IMR-90 (cell line): ENCODE measurements around the gene FRMD5. TPM values are rescaled to one million over a fixed set of nuclear protein-coding genes. Genes with fewer than 3 reads are reported as not detected.

Source experiments
- ATAC-seq: fragments of 200-7000 bp; cut with Tn5 transposase; 2 replicates; pipeline ENCODE4 v1.9.1; 2020; ENCODE audit warnings: low read depth, mild to moderate bottlenecking, moderate library complexity
- BruUV-seq: library from RNA; stranded (reverse); fragments of 400-500 nt; replicated peaks from 2 replicates; lab custom pipeline; 2021; lab: Mats Ljungman, UMichigan
- CTCF ChIA-PET: fragments of 300-600 bp; formaldehyde crosslinking; extraction: SDS; loops from one replicate; lab custom pipeline; 2021; ENCODE audit warnings: antibody characterized with exemption; lab: Yijun Ruan, JAX
- POLR2A ChIA-PET: fragments of 300-600 bp; sonication (Branson Sonifier 250); formaldehyde crosslinking; loops from one replicate; lab custom pipeline; 2022; ENCODE audit warnings: antibody characterized with exemption; ENCODE audit not compliant: unreplicated experiment; lab: Charles Lee
- DNase-seq: peaks from one replicate; pipeline ENCODE4 v3.0.0; 2013
- H2AFZ ChIP-seq: replicated peaks from 2 replicates; pipeline ENCODE3; 2013; ENCODE audit warnings: low read length, mild to moderate bottlenecking; ENCODE audit not compliant: poor library complexity
- H2AK5ac ChIP-seq: 2 replicates; pipeline ENCODE4 v1.6.1; 2013; ENCODE audit warnings: low read depth, low read length, inconsistent platforms
- H2AK9ac ChIP-seq: replicated peaks from 2 replicates; pipeline ENCODE3; 2013; ENCODE audit warnings: mild to moderate bottlenecking, low read depth, low read length, moderate library complexity; ENCODE audit not compliant: poor library complexity
- H2BK120ac ChIP-seq: 2 replicates; pipeline ENCODE4 v1.6.1; 2013; ENCODE audit warnings: low read depth, low read length, inconsistent platforms
- H2BK15ac ChIP-seq: 3 replicates; pipeline ENCODE4 v1.6.1; 2013; ENCODE audit warnings: low read depth, low read length, inconsistent platforms
- H2BK20ac ChIP-seq: 2 replicates; pipeline ENCODE4 v1.6.1; 2013; ENCODE audit warnings: low read depth, mild to moderate bottlenecking, inconsistent platforms, low read length, moderate library complexity
- H2BK5ac ChIP-seq: 2 replicates; pipeline ENCODE4 v1.6.1; 2013; ENCODE audit warnings: mild to moderate bottlenecking, low read depth, low read length, inconsistent platforms; ENCODE audit not compliant: poor library complexity, severe bottlenecking
- H3K14ac ChIP-seq: replicated peaks from 2 replicates; pipeline ENCODE4 v1.6.1; 2013; ENCODE audit warnings: low read depth, low read length, inconsistent platforms
- H3K18ac ChIP-seq: 2 replicates; pipeline ENCODE4 v1.6.1; 2013; ENCODE audit warnings: low read depth, low read length, control low read depth
- H3K23ac ChIP-seq: 2 replicates; pipeline ENCODE4 v1.6.1; 2013; ENCODE audit warnings: low read depth, low read length, inconsistent platforms
- H3K27ac ChIP-seq: 2 replicates; pipeline ENCODE4 v1.5.1; 2013; ENCODE audit warnings: mild to moderate bottlenecking, control low read depth, low read length; ENCODE audit not compliant: insufficient read depth
- H3K27me3 ChIP-seq: 2 replicates; pipeline ENCODE4 v1.6.1; 2013; ENCODE audit warnings: low read length; ENCODE audit not compliant: control insufficient read depth, insufficient read depth
- H3K36me3 ChIP-seq: 2 replicates; pipeline ENCODE4 v1.6.1; 2013; ENCODE audit warnings: low read length, mixed read lengths; ENCODE audit not compliant: control insufficient read depth, insufficient read depth
- H3K4ac ChIP-seq: 2 replicates; pipeline ENCODE4 v1.6.1; 2013; ENCODE audit warnings: low read depth, low read length, inconsistent platforms
- H3K4me1 ChIP-seq: 2 replicates; pipeline ENCODE4 v1.6.1; 2013; ENCODE audit warnings: low read length, mixed read lengths; ENCODE audit not compliant: control insufficient read depth, insufficient read depth
- H3K4me2 ChIP-seq: 2 replicates; pipeline ENCODE4 v1.6.1; 2013; ENCODE audit warnings: low read depth, mild to moderate bottlenecking, control low read depth, low read length, moderate library complexity
- H3K4me3 ChIP-seq: 2 replicates; pipeline ENCODE4 v1.5.1; 2013; ENCODE audit warnings: low read depth, mild to moderate bottlenecking, control low read depth, low read length, moderate library complexity; ENCODE audit not compliant: insufficient read depth
- H3K56ac ChIP-seq: 2 replicates; pipeline ENCODE4 v1.6.1; 2013; ENCODE audit warnings: low read length, inconsistent platforms; ENCODE audit not compliant: insufficient read depth; ENCODE audit errors: extremely low read depth
- H3K79me1 ChIP-seq, 2 experiments: 2 replicates each; pipeline ENCODE4 v1.6.1; 2013; ENCODE audit warnings: low read length in 2 of 2, inconsistent platforms in 1 of 2, low read depth in 1 of 2
- H3K9ac ChIP-seq: 2 replicates; pipeline ENCODE4 v1.6.1; 2013; ENCODE audit warnings: low read depth, low read length, control low read depth
- H3K9me1 ChIP-seq: 2 replicates; pipeline ENCODE4 v1.6.1; 2013; ENCODE audit warnings: low read length, inconsistent platforms; ENCODE audit not compliant: insufficient read depth
- H3K9me3 ChIP-seq: 2 replicates; pipeline ENCODE4 v1.6.1; 2013; ENCODE audit warnings: low read length; ENCODE audit not compliant: control insufficient read depth, insufficient read depth
- H4K20me1 ChIP-seq: 2 replicates; pipeline ENCODE4 v1.6.1; 2013; ENCODE audit warnings: low read length, inconsistent platforms; ENCODE audit not compliant: insufficient read depth
- H4K5ac ChIP-seq: 2 replicates; pipeline ENCODE4 v1.6.1; 2013; ENCODE audit warnings: mild to moderate bottlenecking, low read depth, low read length, control low read depth
- H4K8ac ChIP-seq, 2 experiments: 2 replicates each; pipeline ENCODE4 v1.6.1; 2013; ENCODE audit warnings: low read depth in 2 of 2, low read length in 2 of 2, control low read depth in 1 of 2, inconsistent platforms in 1 of 2
- H4K91ac ChIP-seq: 2 replicates; pipeline ENCODE4 v1.6.1; 2013; ENCODE audit warnings: low read depth, low read length, inconsistent platforms; ENCODE audit not compliant: insufficient read depth
- BHLHE40 ChIP-seq: fragments of 150-350 bp; IDR thresholded peaks from 2 replicates; pipeline ENCODE4 v1.6.1; 2016; ENCODE audit warnings: mild to moderate bottlenecking, low read depth, low read length
- CHD1 ChIP-seq: IDR thresholded peaks from 2 replicates; pipeline ENCODE4 v1.6.1; 2012; ENCODE audit warnings: low read depth, low read length, improper control_type of control experiment
- FOS ChIP-seq: fragments of 150-350 bp; IDR thresholded peaks from 2 replicates; pipeline ENCODE4 v1.6.1; 2016; ENCODE audit warnings: low read depth, low read length
- MAZ ChIP-seq: IDR thresholded peaks from 2 replicates; pipeline ENCODE4 v1.6.1; 2012; ENCODE audit warnings: low read depth, mild to moderate bottlenecking, low read length, improper control_type of control experiment, moderate library complexity, borderline replicate concordance
- POLR2A ChIP-seq: IDR thresholded peaks from 2 replicates; pipeline ENCODE4 v1.6.1; 2012; ENCODE audit warnings: mild to moderate bottlenecking, low read depth, low read length
- RCOR1 ChIP-seq: IDR thresholded peaks from 2 replicates; pipeline ENCODE4 v1.6.1; 2012; ENCODE audit warnings: mild to moderate bottlenecking, low read length, improper control_type of control experiment; ENCODE audit not compliant: insufficient replicate concordance
- RFX5 ChIP-seq: IDR thresholded peaks from 2 replicates; pipeline ENCODE4 v1.8.0; 2012; ENCODE audit warnings: low read depth, mild to moderate bottlenecking, low read length, moderate library complexity
- SMC3 ChIP-seq: fragments of 150-350 bp; IDR thresholded peaks from 2 replicates; pipeline ENCODE4 v1.6.1; 2016; ENCODE audit warnings: low read depth, mild to moderate bottlenecking, antibody characterized with exemption, low read length, moderate library complexity
- dilution Hi-C: fragments of 300-500 bp; cut with HindIII; formaldehyde crosslinking; loops from one replicate; pipeline ENCODE4 v1.14.3; 2018; ENCODE audit warnings: low sequenced_read_pairs; ENCODE audit not compliant: unreplicated experiment
- in situ Hi-C: fragments of 300-500 bp; cut with MboI; formaldehyde crosslinking; loops from 3 replicates; pipeline ENCODE4 v1.14.3; 2019; ENCODE audit warnings: low sequenced_read_pairs, inconsistent platforms, mixed read lengths
- intact Hi-C: fragments of 100-400 bp; cut with micrococcal nuclease; formaldehyde crosslinking; loops from 2 replicates; pipeline ENCODE4 v1.10.0; 2022
- polyA plus RNA-seq, 3 experiments: library from polyadenylated mRNA; depleted of rRNA; stranded (reverse); fragments of >200 nt; gene quantifications; 2 replicates each; pipeline ENCODE4 v1.2.3, GENCODE V29; 2012; ENCODE audit warnings: low replicate concordance in 1 of 3
- total RNA-seq: library from RNA; depleted of rRNA; stranded (reverse); fragments of >200 nt; gene quantifications from 2 replicates; pipeline ENCODE4 v1.2.3, GENCODE V29; 2012
- TF ChIP-seq, protein P1 (sequence below): conservative IDR thresholded peaks from 2 replicates; pipeline ENCODE4 v1.5.1; 2012; ENCODE audit warnings: mild to moderate bottlenecking, low read depth, low read length, improper control_type of control experiment
- TF ChIP-seq, protein P2 (sequence below): fragments of 150-350 bp; IDR thresholded peaks from 2 replicates; pipeline ENCODE4 v1.6.1; 2017; ENCODE audit warnings: mild to moderate bottlenecking, antibody characterized with exemption, low read length, low read depth
- TF ChIP-seq, protein P3 (sequence below): fragments of 150-350 bp; IDR thresholded peaks from 2 replicates; pipeline ENCODE4 v1.6.1; 2016; ENCODE audit warnings: low read depth, mild to moderate bottlenecking, low read length, moderate library complexity, borderline replicate concordance

The FRMD5 gene
- total and polyA plus RNA-seq, 2 of the 4 experiments (the other 2 are of a cell fraction): 4.1 to 5.4 TPM

DNA sequence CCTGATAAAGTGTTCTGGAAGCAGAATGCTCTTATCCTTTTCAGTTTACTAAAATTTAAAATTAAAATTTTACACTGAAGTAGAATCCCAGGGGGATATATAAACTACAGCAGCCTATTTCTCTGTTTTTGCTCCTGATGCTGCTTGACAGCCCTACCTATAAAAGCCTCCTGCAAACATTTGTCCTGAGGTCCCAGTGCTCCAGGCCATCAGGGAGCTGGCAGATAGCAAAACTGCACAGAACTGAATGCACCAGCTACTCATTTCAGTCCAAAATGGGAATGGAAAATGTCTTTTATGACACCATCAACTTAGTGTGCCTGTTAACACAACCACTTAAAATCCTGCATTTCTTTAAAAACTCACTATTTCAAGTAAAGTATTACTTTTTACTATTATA, 50.1 kb downstream of the FRMD5 start:
- Histone ChIP-seq H3K23ac (no peak overlapping the region), H3K4me1 (no peaks in the 10 kb centered on the region), H3K4ac (no peak overlapping the region), H3K4me2 (no peak overlapping the region), H2AK5ac (no peak overlapping the region), H3K14ac (no peak overlapping the region), H2BK120ac (no peak overlapping the region), H3K18ac (no peak overlapping the region), H3K36me3 (no peaks in the 10 kb centered on the region), H4K91ac (no peak overlapping the region), H3K27ac (no peak overlapping the region), H3K79me1 (no peaks in the 10 kb centered on the region), H4K20me1 (no peaks in the 10 kb centered on the region), H2AFZ (no peak overlapping the region), H4K8ac (no peak overlapping the region), H2BK5ac (no peak overlapping the region), H3K56ac (no peak overlapping the region), H3K4me3 (no peak overlapping the region), H3K9ac (no peak overlapping the region), H3K9me3 (no peaks in the 10 kb centered on the region), H2AK9ac (no peak overlapping the region), H2BK20ac (no peak overlapping the region), H3K27me3 (no peaks in the 10 kb centered on the region), H3K9me1 (no peaks in the 10 kb centered on the region), H2BK15ac (no peak overlapping the region), H4K5ac (no peak overlapping the region)
- ATAC-seq (no peak), DNase-seq (no peak)
- dilution Hi-C loops (no loop called here), intact Hi-C loops (no loop called here), in situ Hi-C loops (no loop called here)
- BruUV-seq: no TSS peak
- TF ChIP-seq, protein P1, sequence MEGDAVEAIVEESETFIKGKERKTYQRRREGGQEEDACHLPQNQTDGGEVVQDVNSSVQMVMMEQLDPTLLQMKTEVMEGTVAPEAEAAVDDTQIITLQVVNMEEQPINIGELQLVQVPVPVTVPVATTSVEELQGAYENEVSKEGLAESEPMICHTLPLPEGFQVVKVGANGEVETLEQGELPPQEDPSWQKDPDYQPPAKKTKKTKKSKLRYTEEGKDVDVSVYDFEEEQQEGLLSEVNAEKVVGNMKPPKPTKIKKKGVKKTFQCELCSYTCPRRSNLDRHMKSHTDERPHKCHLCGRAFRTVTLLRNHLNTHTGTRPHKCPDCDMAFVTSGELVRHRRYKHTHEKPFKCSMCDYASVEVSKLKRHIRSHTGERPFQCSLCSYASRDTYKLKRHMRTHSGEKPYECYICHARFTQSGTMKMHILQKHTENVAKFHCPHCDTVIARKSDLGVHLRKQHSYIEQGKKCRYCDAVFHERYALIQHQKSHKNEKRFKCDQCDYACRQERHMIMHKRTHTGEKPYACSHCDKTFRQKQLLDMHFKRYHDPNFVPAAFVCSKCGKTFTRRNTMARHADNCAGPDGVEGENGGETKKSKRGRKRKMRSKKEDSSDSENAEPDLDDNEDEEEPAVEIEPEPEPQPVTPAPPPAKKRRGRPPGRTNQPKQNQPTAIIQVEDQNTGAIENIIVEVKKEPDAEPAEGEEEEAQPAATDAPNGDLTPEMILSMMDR: no peak
- no peak for TF ChIP-seq CHD1
- no peak for TF ChIP-seq RFX5
- TF ChIP-seq MAZ: no peak
- TF ChIP-seq BHLHE40: no peak
- TF ChIP-seq FOS: no peak
- no peak for TF ChIP-seq RCOR1
- TF ChIP-seq, protein P2, sequence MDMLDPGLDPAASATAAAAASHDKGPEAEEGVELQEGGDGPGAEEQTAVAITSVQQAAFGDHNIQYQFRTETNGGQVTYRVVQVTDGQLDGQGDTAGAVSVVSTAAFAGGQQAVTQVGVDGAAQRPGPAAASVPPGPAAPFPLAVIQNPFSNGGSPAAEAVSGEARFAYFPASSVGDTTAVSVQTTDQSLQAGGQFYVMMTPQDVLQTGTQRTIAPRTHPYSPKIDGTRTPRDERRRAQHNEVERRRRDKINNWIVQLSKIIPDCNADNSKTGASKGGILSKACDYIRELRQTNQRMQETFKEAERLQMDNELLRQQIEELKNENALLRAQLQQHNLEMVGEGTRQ: no peak
- TF ChIP-seq SMC3: no peak
- no peak for TF ChIP-seq POLR2A
- TF ChIP-seq, protein P3, sequence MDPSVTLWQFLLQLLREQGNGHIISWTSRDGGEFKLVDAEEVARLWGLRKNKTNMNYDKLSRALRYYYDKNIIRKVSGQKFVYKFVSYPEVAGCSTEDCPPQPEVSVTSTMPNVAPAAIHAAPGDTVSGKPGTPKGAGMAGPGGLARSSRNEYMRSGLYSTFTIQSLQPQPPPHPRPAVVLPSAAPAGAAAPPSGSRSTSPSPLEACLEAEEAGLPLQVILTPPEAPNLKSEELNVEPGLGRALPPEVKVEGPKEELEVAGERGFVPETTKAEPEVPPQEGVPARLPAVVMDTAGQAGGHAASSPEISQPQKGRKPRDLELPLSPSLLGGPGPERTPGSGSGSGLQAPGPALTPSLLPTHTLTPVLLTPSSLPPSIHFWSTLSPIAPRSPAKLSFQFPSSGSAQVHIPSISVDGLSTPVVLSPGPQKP: no peak
- ChIA-PET CTCF (interaction anchor here (0.9 kb wide), 1 partner anchor 79 kb away, joined by 3 read pairs; no protein-coding TSS in a partner anchor), POLR2A (no interaction called here)
